ENCODE data around the gene SPAG17. TPM values are rescaled to one million over a fixed set of nuclear protein-coding genes. Genes with fewer than 3 reads are reported as not detected.
A peak's percentile ranks its signal among the peaks of the same experiment; 100 is the strongest.

Gene SPAG17
- total and polyA plus RNA-seq, 2 experiments from 2014 or later = 1.0 to 1.1 TPM

GRCh38 chr1:118225471-118225870 lies 40.4 kb upstream of the SPAG17 start (continued):
- TF ChIP-seq ZNF462 (CRISPR knock-in tag; IDR thresholded peaks at IDR 0.05) = no peak

- Histone ChIP-seq H3K36me3 (ENCODE audit: insufficient read depth) (no peaks in the 10 kb centered on the region), H3K4me3 (no peak overlapping the region), H3F3A (replicated peaks; ENCODE audit: low read depth) (no peaks in the 10 kb centered on the region), H3K27me3 (ENCODE audit: insufficient read depth) (no peaks in the 10 kb centered on the region), H3K27ac (ENCODE audit: low read depth) (no peak overlapping the region), H3K4me1 (ENCODE audit: insufficient read depth) (no peaks in the 10 kb centered on the region), H4K20me1 (replicated peaks; ENCODE audit: insufficient read depth) (no peaks in the 10 kb centered on the region), H3K79me2 (replicated peaks; ENCODE audit: insufficient read depth) (no peaks in the 10 kb centered on the region), H3K9me2 (ENCODE audit: insufficient read depth) (peaks cover 5% of the 10 kb centered on the region; the same call in 1 of the 2 replicates), H2AFZ (no peak overlapping the region), H3K4me2 (no peak overlapping the region)
- Mint-ChIP-seq H3K27ac (no peak overlapping the region), H3K4me3 (no peak overlapping the region), H3K9me3 (peaks cover 5% of the 10 kb centered on the region; the same call in 1 of the 3 replicates), H3K4me1 (peaks cover 2% of the 10 kb centered on the region; the same call in 1 of the 3 replicates), H3K27me3 (ENCODE audit: insufficient read depth, low read depth, poor library complexity) (no peaks in the 10 kb centered on the region), H3K36me3 (ENCODE audit: low read depth) (no peaks in the 10 kb centered on the region)
- ATAC-seq = peak; percentile 98
- peak; percentile 84 for DNase-seq (ENCODE audit: low spot score)
- TF ChIP-seq EZH2 (IDR thresholded peaks at IDR 0.05; ENCODE audit: low read depth, unreplicated experiment) (no peak), CREB1 (CRISPR knock-in tag; IDR thresholded peaks at IDR 0.05; ENCODE audit: low read depth) (no peak), CTCF (conservative IDR thresholded peaks at IDR 0.05; ENCODE audit: low read depth in 2 of 2) (peak; percentile 80 to 83), ZNF462 (CRISPR knock-in tag; IDR thresholded peaks at IDR 0.05) (0 out of 2 replicates have a peak, but pooled peaks have one; percentile 42), ZNF114 (CRISPR knock-in tag; IDR thresholded peaks at IDR 0.05) (no peak), NANOG (IDR thresholded peaks at IDR 0.05; ENCODE audit: borderline replicate concordance) (no peak), JUNB (IDR thresholded peaks at IDR 0.05; ENCODE audit: unreplicated experiment) (no peak), POLR2AphosphoS5 (IDR thresholded peaks at IDR 0.05; ENCODE audit: low read depth) (no peak)
These were observed 38.4 kb upstream of the SPAG17 start for GRCh38 chr1:118223426-118223825.
